ENCODE data around the gene COASY. TPM values are rescaled to one million over a fixed set of nuclear protein-coding genes. Genes with fewer than 3 reads are reported as not detected.

COASY gene
- total RNA-seq, 6 experiments from 2014 or later, result 48.1 to 70.5 (median 60.9) TPM

- no peak for DNase-seq
- intact Hi-C loops (cut with DNase I), result loop anchor here in 1 of 2 donors (10.0 kb wide), 1 partner anchor 99 kb away; the partner anchor contains the start of genes CCR10 and CNTNAP1
- 29% methylated on average over 1 of the region's 1 CpG for WGBS (ENCODE audit: insufficient coverage, low coverage, low lambda C conversion rate, missing lambda C conversion rate)
- H3K27ac ChIP-seq, result no peak overlapping the region
- no peaks in the 10 kb centered on the region for H3K9me3 ChIP-seq
- peaks cover 9 to 85% (median 37%) of the 10 kb centered on the region in 4 donors for H3K36me3 ChIP-seq
- H3K27me3 ChIP-seq, result no peaks in the 10 kb centered on the region
- ATAC-seq, result peak; percentile 18 to 67 (median 50)
- H3K4me3 ChIP-seq, result no peak overlapping the region
- TF ChIP-seq CTCF (IDR thresholded peaks at IDR 0.05), result no peak
- TF ChIP-seq POLR2A (IDR thresholded peaks at IDR 0.05), result no peak
- H3K4me1 ChIP-seq, result no peaks in the 10 kb centered on the region
Observed at GRCh38 chr17:42585353-42585752, 23.4 kb downstream of the COASY start.

DNA sequence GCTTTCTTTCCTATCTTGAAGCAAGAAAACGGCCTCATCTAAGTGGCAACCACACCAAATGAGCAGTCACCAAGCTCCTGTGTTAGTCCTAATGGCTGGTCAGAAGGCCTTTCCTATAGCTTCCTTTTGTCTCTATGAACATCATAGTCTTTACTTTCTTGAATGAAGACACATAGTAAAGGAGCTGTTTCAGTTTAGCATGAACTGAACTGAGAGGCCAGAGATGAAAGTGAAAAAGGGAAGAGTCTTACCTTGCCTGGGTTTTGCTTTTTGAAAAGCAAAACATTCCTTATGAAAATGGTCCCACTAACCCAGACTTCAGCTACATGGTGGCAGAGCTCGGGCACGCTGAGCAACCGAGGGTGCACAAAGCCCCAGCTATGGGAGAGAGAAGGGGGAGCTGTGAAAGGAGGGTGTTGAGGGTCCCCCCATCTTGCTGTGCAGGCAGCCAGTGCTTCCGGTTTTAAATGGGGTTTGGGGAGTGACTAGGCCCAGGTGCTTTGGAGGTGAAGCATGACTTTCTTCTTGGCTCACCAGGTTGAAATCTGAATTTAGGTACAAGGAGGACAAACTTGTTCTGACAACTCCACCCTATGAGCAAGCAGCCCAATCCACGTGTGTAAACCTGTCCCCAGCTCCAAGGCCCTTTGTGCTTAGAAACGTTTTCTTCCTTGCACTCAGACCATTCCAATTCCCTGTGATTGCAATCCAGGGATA lies 24.7 kb downstream of the COASY start:
- WGBS (ENCODE audit: insufficient coverage, low coverage, low lambda C conversion rate, missing lambda C conversion rate), result 85% methylated on average over 5 of the region's 7 CpGs
- peaks cover 9 to 89% (median 39%) of the 10 kb centered on the region in 4 donors for H3K36me3 ChIP-seq
- H3K4me1 ChIP-seq, result no peaks in the 10 kb centered on the region
- intact Hi-C loops (cut with DNase I), result loop anchor here in 1 of 2 donors (10.0 kb wide), 1 partner anchor 98 kb away; the partner anchor contains the start of genes CCR10 and CNTNAP1
- H3K27me3 ChIP-seq, result no peaks in the 10 kb centered on the region
- H3K9me3 ChIP-seq, result no peaks in the 10 kb centered on the region
- no peak overlapping the region for H3K4me3 ChIP-seq
- TF ChIP-seq POLR2A (IDR thresholded peaks at IDR 0.05) (no peak), CTCF (IDR thresholded peaks at IDR 0.05) (no peak)
- DNase-seq (no peak), ATAC-seq (no peak)
- no peak overlapping the region for H3K27ac ChIP-seq

GRCh38 chr17:42590886-42591285 lies 28.9 kb downstream of the COASY start:
- Histone ChIP-seq H3K36me3 (peaks cover 0 to 51% (median 23%) of the 10 kb centered on the region in 4 donors), H3K27ac (no peak overlapping the region), H3K9me3 (no peaks in the 10 kb centered on the region), H3K4me3 (no peak overlapping the region), H3K27me3 (no peaks in the 10 kb centered on the region), H3K4me1 (no peaks in the 10 kb centered on the region)
- intact Hi-C loops (cut with DNase I), result no loop called here
- ATAC-seq (no peak), DNase-seq (no peak)
- 50% methylated on average over 1 of the region's 2 CpGs for WGBS (ENCODE audit: insufficient coverage, low coverage, low lambda C conversion rate, missing lambda C conversion rate)
- TF ChIP-seq POLR2A (IDR thresholded peaks at IDR 0.05) (no peak), CTCF (IDR thresholded peaks at IDR 0.05) (no peak)

DNA sequence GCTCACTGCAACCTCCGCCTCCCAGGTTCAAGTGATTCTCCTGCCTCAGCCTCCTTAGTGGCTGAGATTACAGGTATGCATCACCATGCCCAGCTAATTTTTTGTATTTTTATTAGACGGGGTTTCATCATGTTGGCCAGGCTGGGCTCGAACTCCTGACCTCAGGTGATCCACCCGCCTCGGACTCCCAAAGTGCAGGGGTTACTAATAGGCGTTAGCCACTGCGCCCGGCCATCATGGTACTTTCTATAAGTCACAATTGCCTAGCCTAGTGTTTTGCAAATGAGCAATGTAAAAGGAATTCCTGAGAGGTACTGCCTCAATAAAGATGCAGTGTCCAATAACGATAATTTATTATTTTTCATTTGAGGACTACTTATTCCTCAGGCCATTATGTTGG lies 29.5 kb downstream of the COASY start:
- Histone ChIP-seq H3K9me3 (no peaks in the 10 kb centered on the region), H3K36me3 (peaks cover 0 to 46% (median 22%) of the 10 kb centered on the region in 4 donors), H3K4me3 (no peak overlapping the region), H3K27me3 (no peaks in the 10 kb centered on the region), H3K27ac (no peak overlapping the region), H3K4me1 (no peaks in the 10 kb centered on the region)
- intact Hi-C loops (cut with DNase I), result no loop called here
- DNase-seq, result no peak
- no peak for TF ChIP-seq POLR2A (IDR thresholded peaks at IDR 0.05)
- TF ChIP-seq CTCF (IDR thresholded peaks at IDR 0.05), result no peak
- no peak for ATAC-seq
- 87% methylated on average over 8 of the region's 9 CpGs for WGBS (ENCODE audit: insufficient coverage, low coverage, low lambda C conversion rate, missing lambda C conversion rate)

Data from right lobe of liver (tissue), 6 donors.